H1 (cell line): Measurements from ENCODE around the gene FBP1. TPM values are rescaled to one million over a fixed set of nuclear protein-coding genes. Genes with fewer than 3 reads are reported as not detected.

Experiments used
- ASH2L ChIP-seq: fragments of 200-600, 300-600 bp; sonication (generic); IDR thresholded peaks from one replicate; pipeline ENCODE4 v1.7.1; 2017; ENCODE audit warnings: low read length
- ATF2 ChIP-seq: IDR thresholded peaks from 2 replicates; pipeline ENCODE4 v1.6.1; 2012; ENCODE audit warnings: low read length, inconsistent platforms
- CEBPB ChIP-seq: IDR thresholded peaks from 2 replicates; pipeline ENCODE4 v1.6.1; 2012; ENCODE audit warnings: low read depth, low read length
- CHD7 ChIP-seq: fragments of 300-600 bp; sonication (generic); IDR thresholded peaks from 2 replicates; pipeline ENCODE4 v1.7.1; 2012; ENCODE audit warnings: low read length, moderate library complexity, mild to moderate bottlenecking, inconsistent platforms; ENCODE audit not compliant: insufficient replicate concordance
- GTF2F1 ChIP-seq: IDR thresholded peaks from 2 replicates; pipeline ENCODE4 v1.6.1; 2012; ENCODE audit warnings: low read depth, low read length, improper control_type of control experiment, borderline replicate concordance
- POLR2A ChIP-seq, 2 experiments: IDR thresholded peaks; 1 replicate in 1 of 2; 2 replicates in 1 of 2; pipeline ENCODE4 v1.6.1; 2011; ENCODE audit warnings: low read depth in 2 of 2, low read length in 2 of 2, mild to moderate bottlenecking in 2 of 2; ENCODE audit errors: control extremely low read depth in 1 of 2
- SP2 ChIP-seq: IDR thresholded peaks from 2 replicates; pipeline ENCODE4 v1.6.1; 2012; ENCODE audit warnings: mild to moderate bottlenecking, low read length, inconsistent platforms
- TAF7 ChIP-seq: optimal IDR thresholded peaks from 2 replicates; pipeline ENCODE3; 2011; ENCODE audit warnings: low read depth, mild to moderate bottlenecking, inconsistent platforms, low read length, moderate library complexity, borderline replicate concordance
- ZNF274 ChIP-seq: IDR thresholded peaks from 2 replicates; pipeline ENCODE4 v1.7.0; 2012; ENCODE audit warnings: low read length, borderline replicate concordance; ENCODE audit errors: extremely low read depth
- polyA plus RNA-seq, 7 experiments: library from polyadenylated mRNA; depleted of rRNA in 3 of 7; stranded (reverse) in 5 of 7; unstranded in 2 of 7; fragments of >200 nt in 5 of 7; fragments of 200-250 nt in 2 of 7; gene quantifications; 1 replicate in 5 of 7; 2 replicates in 1 of 7; 4 replicates in 1 of 7; pipeline versions ENCODE4 v1.2.1 to v1.2.3, GENCODE V29; 2011 to 2013; ENCODE audit warnings: missing spikeins in 2 of 7, mixed read lengths in 2 of 7
- total RNA-seq: library from RNA; stranded (reverse); fragmentation: NEBNext Ultra II Directional; extraction: Animal tissue kit (Norgen Biotek cat#: 25700); gene quantifications from 2 replicates; pipeline ENCODE4 v1.2.1, GENCODE V29; 2021

FBP1 gene
- total and polyA plus RNA-seq, 2 of the 8 experiments (the other 6 are each of a cell fraction or from before 2014, with no cell fraction given): 1.0 to 4.1 TPM

GRCh38 chr9:94666364-94667099 is 27.2 kb upstream of the FBP1 start (continued):
- TF ChIP-seq TAF7 (no peak), POLR2A (IDR thresholded peaks at IDR 0.05; ENCODE audit: control extremely low read depth in 1 of 2, low read depth in 2 of 2, low read length in 2 of 2) (no peak), CEBPB (no peak), ATF2 (no peak), GTF2F1 (no peak), ASH2L (no peak), SP2 (no peak), ZNF274 (no peak), CHD7 (no peak)
- TF ChIP-seq, all 59 proteins: peak for 0
